MM.1S (cell line): ENCODE data around the gene TUBGCP6.

ENCODE experiments used
- EZH2 ChIP-seq: fragments of 300-600 bp; sonication (generic); optimal IDR thresholded peaks from 2 replicates; pipeline ENCODE3; 2017; ENCODE audit warnings: low read depth, mild to moderate bottlenecking, antibody characterized with exemption, low read length, mixed read lengths
- EZH2phosphoT487 ChIP-seq: fragments of 300-600 bp; sonication (generic); IDR thresholded peaks from 2 replicates; pipeline ENCODE4 v1.6.1; 2018; ENCODE audit warnings: antibody characterized with exemption, low read length
- TF ChIP-seq, protein P1 (sequence below): fragments of 300-600 bp; sonication (generic); IDR thresholded peaks from 2 replicates; pipeline ENCODE4 v1.5.1; 2016; ENCODE audit warnings: antibody characterized with exemption, low read length, mixed read lengths

DNA sequence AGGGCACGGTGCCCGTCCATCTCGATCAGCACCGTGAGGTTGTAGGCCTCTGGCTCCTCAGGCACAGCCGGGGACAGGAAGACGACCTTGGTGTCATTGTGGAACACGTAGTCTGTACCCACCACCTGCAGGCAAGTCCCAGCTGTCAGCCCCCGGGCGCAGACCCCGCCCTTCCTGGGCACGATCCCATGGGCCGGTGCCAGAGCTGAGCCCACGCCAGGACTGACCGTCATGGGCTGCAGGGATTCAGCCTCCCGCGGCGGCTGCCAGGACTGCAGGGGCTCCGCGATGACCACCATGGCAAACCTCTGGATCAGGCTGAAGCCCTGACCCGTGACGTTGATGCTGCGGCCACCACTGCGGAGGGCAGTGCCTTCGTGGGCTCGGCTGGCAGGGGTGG, 37.1 kb upstream of the TUBGCP6 start:
- TF ChIP-seq, protein P1, sequence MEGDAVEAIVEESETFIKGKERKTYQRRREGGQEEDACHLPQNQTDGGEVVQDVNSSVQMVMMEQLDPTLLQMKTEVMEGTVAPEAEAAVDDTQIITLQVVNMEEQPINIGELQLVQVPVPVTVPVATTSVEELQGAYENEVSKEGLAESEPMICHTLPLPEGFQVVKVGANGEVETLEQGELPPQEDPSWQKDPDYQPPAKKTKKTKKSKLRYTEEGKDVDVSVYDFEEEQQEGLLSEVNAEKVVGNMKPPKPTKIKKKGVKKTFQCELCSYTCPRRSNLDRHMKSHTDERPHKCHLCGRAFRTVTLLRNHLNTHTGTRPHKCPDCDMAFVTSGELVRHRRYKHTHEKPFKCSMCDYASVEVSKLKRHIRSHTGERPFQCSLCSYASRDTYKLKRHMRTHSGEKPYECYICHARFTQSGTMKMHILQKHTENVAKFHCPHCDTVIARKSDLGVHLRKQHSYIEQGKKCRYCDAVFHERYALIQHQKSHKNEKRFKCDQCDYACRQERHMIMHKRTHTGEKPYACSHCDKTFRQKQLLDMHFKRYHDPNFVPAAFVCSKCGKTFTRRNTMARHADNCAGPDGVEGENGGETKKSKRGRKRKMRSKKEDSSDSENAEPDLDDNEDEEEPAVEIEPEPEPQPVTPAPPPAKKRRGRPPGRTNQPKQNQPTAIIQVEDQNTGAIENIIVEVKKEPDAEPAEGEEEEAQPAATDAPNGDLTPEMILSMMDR, result no peak
- TF ChIP-seq EZH2 (no peak), EZH2phosphoT487 (no peak)
